Sigmoid colon (tissue), 7 donors: Measurements from ENCODE around the gene FAM9C. TPM values are rescaled to one million over a fixed set of nuclear protein-coding genes. Genes with fewer than 3 reads are reported as not detected.

Experiments used
- DNase-seq: peaks from one replicate; pipeline ENCODE4 v3.0.0-alpha.2; 2019
- H3K27ac ChIP-seq, 4 donors: fragments of 200-600 bp; sonication (generic); one replicate each; pipeline ENCODE4 v1.5.1; 2016 to 2019; ENCODE audit warnings: mild to moderate bottlenecking in 1 of 4
- H3K27me3 ChIP-seq, 3 donors: fragments of 200-600 bp; sonication (generic); one replicate each; pipeline ENCODE4 v1.5.1; 2019; ENCODE audit warnings: mild to moderate bottlenecking in 1 of 3
- H3K36me3 ChIP-seq, 4 donors: fragments of 200-600 bp; sonication (generic); one replicate each; pipeline ENCODE4 v1.5.1; 2016 to 2019
- H3K4me1 ChIP-seq, 4 donors: fragments of 200-600 bp; sonication (generic); one replicate each; pipeline ENCODE4 v1.5.1; 2017 to 2019
- H3K4me3 ChIP-seq, 4 donors: fragments of 200-600 bp; sonication (generic); one replicate each; pipeline ENCODE4 v1.5.1; 2017 to 2019; ENCODE audit warnings: mild to moderate bottlenecking in 2 of 4, moderate library complexity in 1 of 4
- H3K9me3 ChIP-seq, 4 donors: fragments of 200-600 bp in 3 of 4; sonication (generic) in 3 of 4; one replicate each; pipeline versions ENCODE4 v1.5.1 to v1.6.1; 2013 to 2019
- CTCF ChIP-seq, 4 experiments: fragments of 450-650 bp in 3 of 4; fragments of 200-600 bp in 1 of 4; IDR thresholded peaks; one replicate each; pipeline ENCODE4 v1.5.1; 2016 to 2019; ENCODE audit warnings: antibody characterized with exemption in 4 of 4, mild to moderate bottlenecking in 3 of 4, moderate library complexity in 2 of 4
- EP300 ChIP-seq, 4 donors: sonication (generic); formaldehyde crosslinking; IDR thresholded peaks; one replicate each; pipeline ENCODE4 v1.6.1; 2017; ENCODE audit warnings: antibody characterized with exemption in 4 of 4
- POLR2A ChIP-seq, 2 donors: fragments of 450-650 bp; IDR thresholded peaks; one replicate each; pipeline ENCODE4 v1.6.1; 2016; ENCODE audit warnings: antibody characterized with exemption in 2 of 2, mild to moderate bottlenecking in 2 of 2, moderate library complexity in 2 of 2
- POLR2AphosphoS5 ChIP-seq, 4 donors: sonication (generic); formaldehyde crosslinking; IDR thresholded peaks; one replicate each; pipeline ENCODE4 v1.6.1; 2017; ENCODE audit warnings: antibody characterized with exemption in 4 of 4
- WGBS, 2 donors: extraction: QIAGEN DNeasy Blood & Tissue Kit; methylation state at CpG; one replicate each; pipeline ENCODE4 v1.1.7; 2013; 5-methylcytosine and 5-hydroxymethylcytosine counted together
- intact Hi-C: fragments of 100-400 bp; cut with DNase I; formaldehyde crosslinking; loops from one replicate; pipeline ENCODE4 v1.15.1; 2023
- polyA plus RNA-seq, 3 donors: library from polyadenylated mRNA; stranded (reverse); fragments of 200-250 nt; gene quantifications; one replicate each; pipeline ENCODE4 v1.2.3, GENCODE V29; 2013
- total RNA-seq, 4 donors: library from RNA; depleted of rRNA; stranded (reverse); fragments of >200 nt; gene quantifications; one replicate each; pipeline ENCODE4 v1.1.0, GENCODE V29; 2016
- donor health status: healthy with polysubstance abuse.
- donor health status: Bipolar disorder and iron deficiency.
- donor health status: healthy.

FAM9C gene
- total and polyA plus RNA-seq, 7 donors: 0.17 TPM; not detected in 6

- H3K4me1 ChIP-seq: peaks cover 0 to 16% (median 11%) of the 10 kb centered on the region in 4 donors
- H3K4me3 ChIP-seq: no peak overlapping the region
- no peak for DNase-seq
- 36 to 46% methylated on average over 8 of the region's 8 CpGs for WGBS, 2 donors
- peak overlapping the region; percentile 10 to 35 (median 23) for H3K27ac ChIP-seq
- H3K27me3 ChIP-seq: no peaks in the 10 kb centered on the region
- TF ChIP-seq EP300 (IDR thresholded peaks at IDR 0.05): no peak
- no peak for TF ChIP-seq POLR2A (IDR thresholded peaks at IDR 0.05)
- no peaks in the 10 kb centered on the region for H3K36me3 ChIP-seq
- no peaks in the 10 kb centered on the region for H3K9me3 ChIP-seq
- intact Hi-C loops: no loop called here
These were observed 14.3 kb downstream of the FAM9C start for GRCh38 chrX:13029887-13030771.

DNA sequence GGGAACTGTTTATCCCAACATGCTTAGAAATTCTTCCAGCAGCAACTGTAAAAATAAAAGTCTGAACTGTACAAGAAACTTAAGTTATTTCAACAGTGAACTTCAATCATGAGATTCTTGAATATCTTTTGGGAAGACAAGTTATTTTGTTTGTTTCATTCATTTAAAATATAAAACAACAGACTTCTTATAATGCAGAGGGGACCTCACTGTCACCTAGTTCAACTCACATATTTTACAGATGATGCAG lies 14.9 kb downstream of the FAM9C start:
- intact Hi-C loops: no loop called here
- peaks cover 0 to 16% (median 11%) of the 10 kb centered on the region in 4 donors for H3K4me1 ChIP-seq
- no peaks in the 10 kb centered on the region for H3K9me3 ChIP-seq
- peak overlapping the region in 3 of 4 donors; percentile 10 to 35 (median 21) for H3K27ac ChIP-seq
- no peaks in the 10 kb centered on the region for H3K36me3 ChIP-seq
- TF ChIP-seq CTCF (IDR thresholded peaks at IDR 0.05) (no peak), POLR2AphosphoS5 (IDR thresholded peaks at IDR 0.05) (no peak), EP300 (IDR thresholded peaks at IDR 0.05) (no peak), POLR2A (IDR thresholded peaks at IDR 0.05) (no peak)
- no peak overlapping the region for H3K4me3 ChIP-seq
- H3K27me3 ChIP-seq: no peaks in the 10 kb centered on the region
- no peak for DNase-seq

- TF ChIP-seq CTCF (IDR thresholded peaks at IDR 0.05) (no peak), POLR2A (IDR thresholded peaks at IDR 0.05) (no peak), POLR2AphosphoS5 (IDR thresholded peaks at IDR 0.05) (no peak), EP300 (IDR thresholded peaks at IDR 0.05) (no peak)
- no peaks in the 10 kb centered on the region for H3K36me3 ChIP-seq
- peak overlapping the region in 3 of 4 donors; percentile 10 to 35 (median 21) for H3K27ac ChIP-seq
- peaks cover 0 to 16% (median 11%) of the 10 kb centered on the region in 4 donors for H3K4me1 ChIP-seq
- no peaks in the 10 kb centered on the region for H3K27me3 ChIP-seq
- intact Hi-C loops: no loop called here
- no peak for DNase-seq
- WGBS, 2 donors: 4 to 17% methylated on average over 6 of the region's 6 CpGs
- no peak overlapping the region for H3K4me3 ChIP-seq
- H3K9me3 ChIP-seq: no peaks in the 10 kb centered on the region
These were observed 15.4 kb downstream of the FAM9C start for GRCh38 chrX:13028871-13029636.

GRCh38 chrX:13026877-13027652 lies 17.4 kb downstream of the FAM9C start:
- no peaks in the 10 kb centered on the region for H3K36me3 ChIP-seq
- TF ChIP-seq CTCF (IDR thresholded peaks at IDR 0.05) (no peak), POLR2A (IDR thresholded peaks at IDR 0.05) (no peak), EP300 (IDR thresholded peaks at IDR 0.05) (no peak), POLR2AphosphoS5 (IDR thresholded peaks at IDR 0.05) (no peak)
- peaks cover 0 to 16% (median 11%) of the 10 kb centered on the region in 4 donors for H3K4me1 ChIP-seq
- H3K27me3 ChIP-seq: no peaks in the 10 kb centered on the region
- DNase-seq: no peak
- no peak overlapping the region for H3K27ac ChIP-seq
- WGBS, 2 donors: 81 to 94% methylated on average over 8 of the region's 8 CpGs
- no peaks in the 10 kb centered on the region for H3K9me3 ChIP-seq
- no peak overlapping the region for H3K4me3 ChIP-seq
- intact Hi-C loops: no loop called here

DNA sequence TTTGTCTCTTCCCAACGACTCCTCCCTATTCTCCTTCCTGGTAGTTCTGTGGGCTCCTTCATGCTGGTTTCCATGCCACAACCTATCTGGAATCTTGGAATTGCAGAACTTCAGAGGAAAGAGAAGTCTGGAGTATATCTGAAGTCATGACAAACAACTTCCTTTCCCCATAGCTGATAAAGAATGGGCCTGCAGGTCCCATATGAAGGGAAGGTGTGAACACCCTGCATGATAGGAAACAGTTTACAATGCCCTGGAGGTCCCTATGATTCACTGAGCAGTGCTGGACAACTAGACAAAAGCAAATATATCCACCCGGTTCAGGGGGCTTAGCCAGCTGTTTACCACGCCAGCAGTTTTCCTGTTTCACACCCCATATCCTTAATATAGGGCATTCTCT lies 19.4 kb downstream of the FAM9C start:
- no peak overlapping the region for H3K4me3 ChIP-seq
- TF ChIP-seq POLR2A (IDR thresholded peaks at IDR 0.05): no peak
- TF ChIP-seq POLR2AphosphoS5 (IDR thresholded peaks at IDR 0.05): no peak
- no peak for TF ChIP-seq CTCF (IDR thresholded peaks at IDR 0.05)
- no peak for TF ChIP-seq EP300 (IDR thresholded peaks at IDR 0.05)
- H3K9me3 ChIP-seq: no peaks in the 10 kb centered on the region
- no peaks in the 10 kb centered on the region for H3K36me3 ChIP-seq
- intact Hi-C loops: no loop called here
- WGBS, 2 donors: 72 to 78% methylated on average over 3 of the region's 3 CpGs
- H3K27ac ChIP-seq: no peak overlapping the region
- H3K27me3 ChIP-seq: no peaks in the 10 kb centered on the region
- peaks cover 0 to 15% (median 11%) of the 10 kb centered on the region in 4 donors for H3K4me1 ChIP-seq
- no peak for DNase-seq
